Thoracic aorta (tissue), 2 donors: ENCODE data around the gene MTCL1. TPM values are rescaled to one million over a fixed set of nuclear protein-coding genes. Genes with fewer than 3 reads are reported as not detected.

Source experiments
- ATAC-seq: fragments of 150-250 bp; one replicate; pipeline ENCODE4 v1.8.0; 2017; ENCODE audit warnings: low read depth; ENCODE audit not compliant: insufficient number of reproducible peaks, low FRiP score
- DNase-seq: peaks from one replicate; pipeline ENCODE4 v3.0.0-alpha.2; 2020; ENCODE audit warnings: low spot score
- H3K27ac ChIP-seq, 2 donors: fragments of 200-600 bp; sonication (generic); 1 replicate in 1 of 2; 2 replicates in 1 of 2; pipeline ENCODE4 v1.5.1; 2016; ENCODE audit warnings: mild to moderate bottlenecking in 2 of 2, moderate library complexity in 2 of 2
- H3K27me3 ChIP-seq: fragments of 200-600 bp; sonication (generic); replicated peaks from 2 replicates; pipeline ENCODE4 v1.6.0; 2016; ENCODE audit warnings: mild to moderate bottlenecking; ENCODE audit not compliant: insufficient read depth
- H3K36me3 ChIP-seq: fragments of 200-600 bp; sonication (generic); one replicate; pipeline ENCODE4 v1.5.1; 2016
- H3K4me1 ChIP-seq, 2 donors: fragments of 200-600 bp; sonication (generic); 1 replicate in 1 of 2; 2 replicates in 1 of 2; pipeline versions ENCODE4 v1.5.1 to v1.6.0; 2016; ENCODE audit warnings: low read depth in 2 of 2, mild to moderate bottlenecking in 1 of 2; ENCODE audit not compliant: control insufficient read depth in 1 of 2
- H3K4me3 ChIP-seq: fragments of 200-600 bp; sonication (generic); 2 replicates; pipeline ENCODE4 v1.5.1; 2016; ENCODE audit warnings: mild to moderate bottlenecking
- H3K9me3 ChIP-seq: fragments of 200-600 bp; sonication (generic); 2 replicates; pipeline ENCODE4 v1.5.1; 2016
- CTCF ChIP-seq: fragments of 200-600 bp; sonication (generic); IDR thresholded peaks from one replicate; pipeline ENCODE4 v1.5.1; 2019; ENCODE audit warnings: antibody characterized with exemption
- total RNA-seq, 2 donors: library from RNA; depleted of rRNA; stranded (reverse); fragments of >200 nt; gene quantifications; one replicate each; pipeline versions ENCODE4 v1.1.0 to v1.2.3, GENCODE V29; 2016

MTCL1 gene
- total RNA-seq, 2 donors from 2014 or later: 9.9 to 23.3 TPM

GRCh38 chr18:8783994-8784530 is 78.7 kb downstream of the MTCL1 start:
- H3K4me1 ChIP-seq: no peaks in the 10 kb centered on the region
- no peaks in the 10 kb centered on the region for H3K27me3 ChIP-seq
- ATAC-seq (no peak), DNase-seq (no peak)
- H3K36me3 ChIP-seq: no peaks in the 10 kb centered on the region
- H3K27ac ChIP-seq: no peak overlapping the region
- TF ChIP-seq CTCF: no peak
- H3K9me3 ChIP-seq: no peaks in the 10 kb centered on the region
- no peak overlapping the region for H3K4me3 ChIP-seq

- Histone ChIP-seq H3K4me3 (no peak overlapping the region), H3K4me1 (no peaks in the 10 kb centered on the region), H3K27me3 (no peaks in the 10 kb centered on the region), H3K27ac (no peak overlapping the region), H3K36me3 (no peaks in the 10 kb centered on the region), H3K9me3 (no peaks in the 10 kb centered on the region)
- no peak for ATAC-seq
- DNase-seq: no peak
- no peak for TF ChIP-seq CTCF
Observed at GRCh38 chr18:8785261-8785660, 79.9 kb downstream of the MTCL1 start.

- ATAC-seq: no peak
- Histone ChIP-seq H3K4me1 (no peaks in the 10 kb centered on the region), H3K36me3 (no peaks in the 10 kb centered on the region), H3K4me3 (no peak overlapping the region), H3K27ac (no peak overlapping the region), H3K27me3 (no peaks in the 10 kb centered on the region), H3K9me3 (no peaks in the 10 kb centered on the region)
- TF ChIP-seq CTCF: no peak
- DNase-seq: no peak
Observed at GRCh38 chr18:8785855-8786482, 80.6 kb downstream of the MTCL1 start.

GRCh38 chr18:8786483-8787370 is 81.4 kb downstream of the MTCL1 start:
- no peak overlapping the region for H3K27ac ChIP-seq
- no peak for DNase-seq
- ATAC-seq: no peak
- H3K4me3 ChIP-seq: no peak overlapping the region
- H3K4me1 ChIP-seq: no peaks in the 10 kb centered on the region
- TF ChIP-seq CTCF: no peak
- no peaks in the 10 kb centered on the region for H3K9me3 ChIP-seq
- H3K36me3 ChIP-seq: no peaks in the 10 kb centered on the region
- H3K27me3 ChIP-seq: no peaks in the 10 kb centered on the region

GRCh38 chr18:8787371-8787670 is 82.0 kb downstream of the MTCL1 start:
- no peak for ATAC-seq
- DNase-seq: no peak
- Histone ChIP-seq H3K27ac (no peak overlapping the region), H3K27me3 (no peaks in the 10 kb centered on the region), H3K4me1 (no peaks in the 10 kb centered on the region), H3K4me3 (no peak overlapping the region), H3K36me3 (no peaks in the 10 kb centered on the region), H3K9me3 (no peaks in the 10 kb centered on the region)
- TF ChIP-seq CTCF: no peak
